Erythroblast (primary cell): ENCODE results near the gene ZNF740.

ENCODE experiments used
- GATA1 ChIP-seq: IDR thresholded peaks from 2 replicates; pipeline ENCODE4 v1.6.1; 2011; ENCODE audit warnings: low read depth, mild to moderate bottlenecking, control low read depth, low read length, moderate library complexity
- POLR2A ChIP-seq: IDR thresholded peaks from 2 replicates; pipeline ENCODE4 v1.6.1; 2011; ENCODE audit warnings: mild to moderate bottlenecking, low read length

- TF ChIP-seq POLR2A (no peak), GATA1 (no peak)
These were observed 29.5 kb upstream of the ZNF740 start for GRCh38 chr12:53151039-53151438.
